KMS-11 (cell line): Measurements from ENCODE around the gene P3H4.
"Not testable (repeated sequence)": the region's sequence is repeated elsewhere in the genome, so short reads cannot be mapped to it uniquely, and the experiment has no call there.

Experiments used
- H2AFZ ChIP-seq: fragments of 200-600 bp; sonication (generic); 2 replicates; pipeline ENCODE4 v1.6.1; 2016; ENCODE audit warnings: antibody characterized with exemption, mixed run types, low read depth
- H3K27ac ChIP-seq: fragments of 200-600 bp; sonication (generic); 2 replicates; pipeline ENCODE4 v1.6.1; 2016; ENCODE audit warnings: mild to moderate bottlenecking, mixed run types
- H3K27me3 ChIP-seq: fragments of 200-600 bp; sonication (generic); 2 replicates; pipeline ENCODE4 v1.6.1; 2017; ENCODE audit warnings: mild to moderate bottlenecking, low read depth, mixed run types, moderate library complexity; ENCODE audit not compliant: insufficient read depth
- H3K36me3 ChIP-seq: fragments of 200-600 bp; sonication (generic); 2 replicates; pipeline ENCODE4 v1.6.1; 2017; ENCODE audit warnings: mild to moderate bottlenecking, mixed run types; ENCODE audit not compliant: insufficient read depth
- H3K4me1 ChIP-seq: fragments of 200-600 bp; sonication (generic); 2 replicates; pipeline ENCODE4 v1.6.1; 2016; ENCODE audit warnings: mild to moderate bottlenecking, low read depth, mixed run types; ENCODE audit not compliant: poor library complexity, severe bottlenecking
- H3K4me2 ChIP-seq: fragments of 200-600 bp; sonication (generic); 2 replicates; pipeline ENCODE4 v1.7.0; 2016; ENCODE audit warnings: mild to moderate bottlenecking, mixed run types
- H3K4me3 ChIP-seq: fragments of 200-600 bp; sonication (generic); IDR thresholded peaks from 2 replicates; pipeline ENCODE4 v1.6.1; 2017; ENCODE audit warnings: low read depth, low read length, mixed read lengths; ENCODE audit not compliant: insufficient read depth
- H3K79me2 ChIP-seq: fragments of 200-600 bp; sonication (generic); 2 replicates; pipeline ENCODE4 v1.6.1; 2016; ENCODE audit warnings: low read depth, mixed run types; ENCODE audit not compliant: insufficient read depth
- H3K9ac ChIP-seq: fragments of 200-600 bp; sonication (generic); 2 replicates; pipeline ENCODE4 v1.6.1; 2016; ENCODE audit warnings: mild to moderate bottlenecking, mixed run types
- H4K20me1 ChIP-seq: fragments of 200-600 bp; sonication (generic); 2 replicates; pipeline ENCODE4 v1.6.1; 2016; ENCODE audit warnings: mild to moderate bottlenecking, mixed run types; ENCODE audit not compliant: insufficient read depth
- CTCF ChIP-seq: fragments of 200-600 bp; sonication (generic); conservative IDR thresholded peaks from 2 replicates; pipeline ENCODE4 v1.6.1; 2017; ENCODE audit warnings: low read depth, mild to moderate bottlenecking, antibody characterized with exemption, low read length, moderate library complexity, mixed read lengths

Gene P3H4

GRCh38 chr17:41777574-41778188, 34.1 kb downstream of the P3H4 start:
- Histone ChIP-seq H3K27ac (no peak overlapping the region), H3K9ac (no peak overlapping the region), H3K36me3 (no peaks in the 10 kb centered on the region), H3K4me3 (no peak overlapping the region), H2AFZ (no peak overlapping the region), H3K79me2 (peaks cover 7% of the 10 kb centered on the region; the same call in 1 of the 2 replicates), H3K4me2 (no peak overlapping the region), H3K4me1 (peaks cover 14% of the 10 kb centered on the region), H4K20me1 (no peaks in the 10 kb centered on the region), H3K27me3 (no peaks in the 10 kb centered on the region)
- no peak for TF ChIP-seq CTCF

- H3K27me3 ChIP-seq: no peaks in the 10 kb centered on the region
- no peak overlapping the region for H3K9ac ChIP-seq
- H3K36me3 ChIP-seq: no peaks in the 10 kb centered on the region
- no peaks in the 10 kb centered on the region for H4K20me1 ChIP-seq
- H3K4me3 ChIP-seq: no peak overlapping the region
- H3K4me2 ChIP-seq: no peak overlapping the region
- no peak overlapping the region for H2AFZ ChIP-seq
- peaks cover 7% of the 10 kb centered on the region; the same call in 1 of the 2 replicates for H3K79me2 ChIP-seq
- TF ChIP-seq CTCF: no peak
- no peak overlapping the region for H3K27ac ChIP-seq
- peaks cover 14% of the 10 kb centered on the region for H3K4me1 ChIP-seq
Observed at GRCh38 chr17:41777157-41777573, 34.6 kb downstream of the P3H4 start.

GRCh38 chr17:41776262-41776900, 35.4 kb downstream of the P3H4 start:
- H3K79me2 ChIP-seq, H3K36me3 ChIP-seq, H4K20me1 ChIP-seq, H2AFZ ChIP-seq, H3K4me2 ChIP-seq, H3K9ac ChIP-seq, H3K4me3 ChIP-seq, H3K27me3 ChIP-seq, H3K27ac ChIP-seq: not testable (repeated sequence)
- H3K4me1 ChIP-seq: peaks cover 14% of the 10 kb centered on the region

GRCh38 chr17:41775394-41776226, 36.1 kb downstream of the P3H4 start:
- Histone ChIP-seq H3K27me3 (no peaks in the 10 kb centered on the region), H3K79me2 (peaks cover 7% of the 10 kb centered on the region; the same call in 1 of the 2 replicates), H3K4me1 (peaks cover 14% of the 10 kb centered on the region), H3K27ac (no peak overlapping the region), H2AFZ (no peak overlapping the region), H3K9ac (no peak overlapping the region), H4K20me1 (no peaks in the 10 kb centered on the region), H3K36me3 (no peaks in the 10 kb centered on the region), H3K4me2 (no peak overlapping the region), H3K4me3 (no peak overlapping the region)
- no peak for TF ChIP-seq CTCF
